Stimulated activated CD8-positive, alpha-beta memory T cell treated with anti-CD3 and anti-CD28 coated beads, Interleukin-12 subunit alpha, Interleukin-12 subunit beta, amount 100 ng/mL, for 1 hour (primary cell): ENCODE data around the gene DDI1.

Experiments used
- DNase-seq: peaks from one replicate; pipeline ENCODE4 v3.0.0-alpha.2; 2020; ENCODE audit warnings: low read depth

The DDI1 gene

DNA sequence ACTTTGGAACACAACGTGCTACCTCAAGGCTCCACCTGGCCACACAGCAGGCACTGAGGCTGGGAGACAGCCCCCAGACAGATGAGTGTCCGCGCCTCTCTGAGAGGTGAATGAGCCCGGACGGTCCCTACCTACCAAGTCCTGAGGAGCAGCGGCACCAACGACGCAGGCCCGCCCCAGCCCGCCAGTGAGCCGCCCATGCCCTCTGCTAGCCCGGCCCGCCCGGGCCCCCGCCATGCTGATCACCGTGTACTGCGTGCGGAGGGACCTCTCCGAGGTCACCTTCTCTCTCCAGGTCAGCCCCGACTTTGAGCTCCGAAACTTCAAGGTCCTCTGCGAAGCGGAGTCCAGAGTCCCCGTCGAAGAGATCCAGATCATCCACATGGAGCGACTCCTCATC, at the start of gene DDI1:
Gene DDI1, plus strand, starts transcription at position 53 of the 400 bp plus-strand sequence. Its CDS starts 183 bp downstream, at position 236.
- no peak for DNase-seq

- DNase-seq, result no peak
These were observed 48.5 kb upstream of the DDI1 start for GRCh38 chr11:103987629-103988594.

DNA sequence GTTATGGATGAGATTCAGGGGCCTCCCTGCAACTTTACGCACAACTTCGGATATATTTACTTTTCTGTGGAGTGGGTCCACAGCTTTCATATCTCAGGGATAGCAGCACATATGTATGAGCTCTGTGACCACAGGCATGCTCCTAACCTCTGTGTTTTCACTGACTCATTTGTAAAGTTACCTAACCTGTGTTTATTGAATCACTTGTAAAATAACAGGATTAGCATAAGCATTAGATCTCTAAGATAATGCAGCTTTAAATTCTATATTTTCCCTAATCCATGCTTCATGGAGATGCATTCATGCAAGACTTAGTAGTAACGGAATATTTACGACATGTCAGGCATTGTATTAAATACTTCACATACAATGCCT, 47.9 kb upstream of the DDI1 start:
- no peak for DNase-seq

DNA sequence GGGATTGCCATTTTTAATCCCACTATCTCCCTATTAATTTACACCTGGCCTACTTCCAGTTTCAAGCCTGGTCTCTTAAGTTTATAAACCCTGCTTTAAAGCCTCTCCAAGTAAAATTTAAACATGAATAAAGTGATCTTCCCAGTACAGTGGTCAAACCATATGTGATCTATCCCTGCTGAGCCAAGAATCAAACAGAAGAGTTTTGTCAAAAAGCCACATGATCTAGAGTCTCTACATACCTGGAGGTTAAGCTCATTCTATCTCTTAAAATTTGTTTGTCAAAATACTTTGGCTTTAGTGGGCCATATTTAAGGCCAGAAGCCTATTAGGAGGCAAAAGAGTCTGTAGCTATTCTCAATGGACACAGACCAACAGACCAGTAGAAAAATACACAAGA, 42.9 kb upstream of the DDI1 start:
- no peak for DNase-seq

DNA sequence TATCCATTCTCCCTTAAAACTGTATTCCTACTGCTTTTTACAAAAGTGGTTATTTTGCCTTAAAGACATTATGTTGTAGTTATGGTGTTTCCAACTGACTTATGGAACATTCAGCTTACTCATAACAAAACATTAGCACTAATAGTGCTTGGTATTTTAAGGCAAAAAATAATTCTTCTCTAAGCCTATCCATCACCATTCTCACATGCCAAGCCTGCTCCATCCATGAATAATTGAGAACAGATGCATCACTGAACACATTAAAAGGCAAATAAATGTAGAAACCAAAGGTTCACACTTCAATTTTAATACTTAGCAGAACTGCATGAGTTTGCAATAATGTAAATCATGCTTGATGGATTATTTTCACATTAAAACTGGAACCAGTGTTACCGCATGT, 42.3 kb upstream of the DDI1 start:
- DNase-seq, result no peak

DNA sequence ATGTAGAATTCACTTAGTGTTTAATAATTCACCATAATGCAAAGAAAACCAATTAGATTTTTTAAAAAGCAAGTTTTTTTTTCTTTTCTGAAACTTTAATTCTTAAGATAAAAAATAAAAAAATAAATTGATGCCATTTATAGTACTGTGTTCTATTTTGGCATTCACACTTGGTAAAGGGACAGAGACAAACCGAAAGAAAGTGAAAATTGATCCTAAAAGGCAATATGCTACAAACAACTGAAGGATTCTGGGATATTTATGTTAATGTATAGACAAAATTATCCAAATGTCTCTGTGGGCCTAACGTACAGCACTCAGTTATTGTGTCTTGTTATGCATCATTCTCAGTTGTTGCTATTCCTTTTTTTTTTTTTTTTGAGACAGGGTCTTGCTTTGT, 41.9 kb upstream of the DDI1 start:
- no peak for DNase-seq

DNA sequence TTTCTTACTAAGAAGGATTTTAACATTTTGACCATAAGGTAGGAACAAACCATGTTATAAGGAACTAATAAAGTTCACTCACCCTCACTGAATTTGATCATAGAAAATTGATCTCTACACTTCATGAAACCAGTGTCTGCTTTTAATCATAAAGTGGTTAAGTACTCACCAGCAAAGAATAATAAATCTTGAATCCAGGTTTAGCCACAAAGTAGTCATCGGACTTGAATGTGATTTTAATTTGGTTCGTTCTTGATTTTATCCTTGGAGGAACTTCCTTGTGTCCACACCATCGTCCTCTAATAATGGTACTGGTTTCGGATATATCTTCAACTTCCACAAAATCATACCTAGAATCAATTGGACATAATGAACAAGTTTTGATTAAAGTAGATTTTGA, 40.5 kb upstream of the DDI1 start:
- no peak for DNase-seq

GRCh38 chr11:103997082-103997481, 39.4 kb upstream of the DDI1 start:
- no peak for DNase-seq

DNA sequence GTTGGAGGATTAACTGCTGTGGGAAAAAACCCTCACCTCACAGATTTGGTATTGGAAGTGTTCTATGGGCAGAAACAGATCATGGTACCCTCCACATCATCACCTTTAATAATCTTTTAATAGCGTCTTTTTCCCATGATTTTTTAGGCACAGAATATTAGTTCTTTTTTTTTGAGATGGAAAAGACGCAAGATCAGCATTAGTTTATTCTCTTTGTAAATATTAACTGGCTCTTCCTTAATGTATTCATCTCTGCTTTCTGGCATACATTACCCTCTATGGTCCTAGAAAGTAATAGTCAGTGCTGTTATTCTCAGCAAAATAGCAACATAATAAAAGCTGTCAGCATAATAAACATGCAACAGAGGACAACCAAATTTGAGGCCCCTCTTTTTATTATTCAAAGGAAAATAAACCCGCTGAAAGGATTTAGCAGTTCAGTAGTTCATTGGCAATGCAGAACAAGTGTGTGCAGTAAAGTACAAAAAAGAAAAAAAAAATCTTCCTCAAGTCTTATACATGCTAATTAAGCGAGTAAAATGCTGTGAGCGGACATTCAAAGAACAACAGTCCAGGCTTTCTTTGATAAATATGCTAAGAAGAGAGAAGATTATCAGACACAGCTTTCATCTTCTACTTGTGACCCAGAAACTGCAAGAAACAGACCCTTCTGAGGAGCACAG, 37.5 kb upstream of the DDI1 start:
- DNase-seq, result no peak

- DNase-seq, result no peak
These were observed 35.6 kb upstream of the DDI1 start for GRCh38 chr11:104000798-104001197.

GRCh38 chr11:104001561-104002056, 34.8 kb upstream of the DDI1 start:
- DNase-seq, result no peak

DNA sequence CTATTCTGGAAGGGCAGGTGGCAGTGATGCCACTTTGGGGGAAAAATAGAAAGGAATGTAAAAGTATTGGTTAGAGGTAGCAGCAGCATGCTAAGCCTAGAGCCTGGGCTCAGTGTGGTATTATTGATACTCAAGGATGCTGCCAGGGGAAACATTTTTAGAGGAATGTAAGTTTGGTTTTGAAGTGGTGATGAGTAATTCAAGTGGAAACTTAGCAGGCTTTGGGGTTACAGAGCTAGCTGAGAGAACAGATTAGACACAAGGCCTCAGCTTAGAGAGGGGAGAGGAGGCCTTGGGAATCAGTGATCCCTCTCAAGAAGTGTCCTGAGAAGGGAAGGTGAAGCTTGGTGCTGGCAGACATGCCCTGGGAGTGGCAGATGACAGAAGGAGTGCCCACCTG, 32.9 kb upstream of the DDI1 start:
- DNase-seq, result no peak

DNA sequence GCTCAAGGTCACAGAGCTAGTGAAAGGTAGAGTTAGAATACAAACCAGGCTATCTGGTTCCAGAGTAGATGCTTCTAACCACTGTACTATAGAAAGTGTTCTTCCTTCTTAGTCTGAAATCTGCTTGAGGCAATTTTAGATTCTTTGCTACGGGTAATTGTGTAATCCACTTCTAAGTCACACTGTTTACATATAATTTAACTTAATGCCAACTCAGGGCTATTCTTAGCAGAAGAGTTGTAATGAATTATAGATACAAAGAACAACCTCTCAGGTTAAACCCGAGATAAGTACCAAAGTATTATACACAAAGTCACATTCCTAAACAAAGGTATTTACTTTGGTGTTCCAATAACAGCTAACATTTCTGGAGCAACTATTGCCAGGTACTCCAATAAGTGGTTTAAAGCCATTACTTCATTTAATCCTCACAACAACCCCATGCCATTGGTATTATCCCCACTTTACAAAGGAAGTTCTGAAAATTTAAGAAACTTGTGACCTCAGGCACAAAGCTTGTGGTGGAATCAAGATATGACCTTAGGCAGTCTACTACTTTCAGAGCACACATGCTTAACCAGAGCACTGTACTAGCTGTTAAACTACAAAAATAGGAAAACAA, 31.1 kb upstream of the DDI1 start:
- no peak for DNase-seq

DNA sequence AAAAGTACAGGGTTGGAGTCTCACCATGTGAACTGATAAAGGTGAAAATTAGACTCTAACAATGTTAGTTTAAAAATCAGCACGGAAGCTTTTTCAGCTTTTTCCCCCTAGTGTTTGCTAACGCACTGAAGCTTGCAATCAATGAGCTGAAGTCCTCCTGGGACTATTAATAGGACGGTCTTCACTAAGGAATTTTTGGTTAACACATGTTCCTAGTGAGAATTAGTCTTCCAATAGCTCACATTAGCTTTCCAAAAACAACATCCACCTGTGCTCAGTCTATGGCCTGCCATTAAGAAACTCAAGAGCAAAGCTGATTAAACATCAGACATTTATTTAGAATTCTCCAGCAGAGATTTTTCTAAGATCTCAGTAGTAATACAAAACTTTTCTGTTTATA, 26.7 kb upstream of the DDI1 start:
- no peak for DNase-seq

GRCh38 chr11:104011044-104011443, 25.4 kb upstream of the DDI1 start:
- no peak for DNase-seq

DNA sequence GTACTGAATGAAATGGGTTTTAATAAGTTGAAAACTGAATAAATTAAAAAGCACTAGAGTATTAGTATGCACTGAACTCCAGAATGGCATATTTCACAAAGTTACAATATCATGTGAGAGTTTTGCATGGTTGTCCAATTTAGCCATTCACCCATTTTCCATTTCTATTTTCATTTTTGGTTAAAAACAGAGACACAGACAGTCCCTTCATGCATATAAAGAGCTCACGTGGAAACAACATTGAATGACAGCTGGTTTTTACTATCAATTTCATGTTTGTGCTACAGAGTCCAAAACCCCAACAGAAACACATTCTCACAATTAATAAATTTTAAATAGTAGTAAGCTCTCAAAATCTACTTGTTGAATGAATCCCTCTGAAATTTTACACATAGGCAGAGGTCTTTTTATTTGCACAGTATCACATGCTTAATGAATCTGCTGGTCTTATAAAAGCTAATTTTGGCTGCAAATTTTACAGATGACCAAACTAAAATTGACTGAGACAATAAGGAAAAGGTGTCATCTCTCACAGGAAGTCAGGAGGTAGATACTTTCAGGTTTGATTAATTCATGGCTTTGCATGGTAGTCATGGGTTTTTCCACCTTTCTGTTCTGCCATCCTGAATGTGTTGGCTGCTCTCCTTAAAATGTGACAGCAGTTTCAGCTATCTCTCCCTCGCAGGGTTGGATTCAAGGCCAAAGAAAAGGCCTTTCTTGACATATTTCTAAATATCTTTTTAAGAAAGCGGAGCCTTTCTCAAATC, 20.6 kb upstream of the DDI1 start:
- no peak for DNase-seq

GRCh38 chr11:104024572-104024971, 11.9 kb upstream of the DDI1 start:
- no peak for DNase-seq

- DNase-seq, result no peak
These were observed 7.8 kb upstream of the DDI1 start for GRCh38 chr11:104028476-104029263.

GRCh38 chr11:104033134-104033533, 3.3 kb upstream of the DDI1 start:
- no peak for DNase-seq

DNA sequence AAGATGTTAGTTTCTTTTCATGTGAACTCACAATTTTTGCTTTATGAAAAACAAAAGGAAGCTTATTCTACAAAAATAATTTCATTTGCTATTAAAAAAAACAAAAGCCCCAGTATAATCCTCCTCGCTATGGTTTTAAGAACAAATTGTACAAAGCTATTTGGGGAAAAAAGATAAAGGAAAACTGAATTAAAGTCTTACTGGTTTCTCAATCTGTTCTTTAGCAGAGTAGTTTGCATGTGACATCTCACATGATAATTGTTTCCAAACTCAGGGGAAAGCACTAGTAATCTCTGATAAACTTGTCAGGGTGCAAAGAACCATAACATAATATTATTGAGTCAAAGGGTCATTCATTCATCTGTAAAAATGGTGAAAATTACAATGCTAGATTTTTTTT, 2.9 kb upstream of the DDI1 start:
- DNase-seq, result no peak

DNA sequence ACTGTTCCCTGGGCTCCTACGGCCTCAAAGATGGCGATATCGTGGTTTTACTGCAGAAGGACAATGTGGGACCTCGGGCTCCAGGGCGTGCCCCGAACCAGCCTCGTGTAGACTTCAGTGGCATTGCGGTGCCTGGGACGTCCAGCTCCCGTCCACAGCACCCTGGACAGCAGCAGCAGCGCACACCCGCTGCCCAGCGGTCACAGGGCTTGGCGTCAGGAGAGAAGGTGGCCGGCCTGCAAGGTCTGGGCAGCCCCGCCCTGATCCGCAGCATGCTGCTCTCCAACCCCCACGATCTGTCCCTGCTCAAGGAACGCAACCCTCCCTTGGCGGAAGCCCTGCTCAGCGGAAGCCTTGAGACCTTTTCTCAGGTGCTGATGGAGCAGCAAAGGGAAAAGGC, 555 bp downstream of the DDI1 start:
- DNase-seq, result no peak
